GM18867 (cell line): Measurements from ENCODE around the gene MED20.

Experiments used
- ATAC-seq: cut with Tn5 transposase; IDR thresholded peaks from one replicate; pipeline ENCODE4 v1.9.1; 2021; ENCODE audit warnings: mild to moderate bottlenecking, moderate library complexity; ENCODE audit not compliant: unreplicated experiment

Gene MED20

DNA sequence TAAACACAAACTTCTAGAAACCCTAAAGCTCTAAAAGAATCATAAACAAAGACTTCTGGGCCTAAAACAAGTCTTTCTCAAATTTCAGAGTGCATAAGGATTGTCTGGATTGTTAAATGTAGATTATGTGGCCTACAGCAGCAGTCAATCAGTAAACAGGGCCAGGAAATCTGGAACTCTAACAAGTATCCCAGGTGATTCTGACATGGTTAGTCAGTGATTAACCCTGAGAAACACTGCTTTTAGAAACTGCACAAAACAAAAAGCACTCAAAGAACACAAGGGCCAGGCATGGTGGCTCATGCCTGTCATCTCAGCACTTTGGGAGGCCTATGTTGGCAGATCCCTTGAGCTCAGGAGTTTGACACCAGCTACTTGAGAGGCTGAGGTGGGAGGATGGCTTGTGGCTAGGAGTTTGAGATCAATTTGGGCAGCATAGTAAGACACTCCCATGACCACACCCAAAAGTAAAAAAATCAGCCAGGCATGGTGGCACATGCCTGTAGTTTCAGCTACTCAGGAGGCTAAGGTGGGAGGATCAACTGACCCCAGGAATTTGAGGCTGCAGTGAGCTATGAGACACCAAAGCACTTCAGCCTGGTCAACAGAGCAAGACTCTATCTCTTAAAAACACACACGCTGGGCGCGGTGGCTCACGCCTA lies 5.9 kb downstream of the MED20 start:
- no peak for ATAC-seq

- ATAC-seq: no peak
These were observed 6.6 kb downstream of the MED20 start for GRCh38 chr6:41914343-41914742.

DNA sequence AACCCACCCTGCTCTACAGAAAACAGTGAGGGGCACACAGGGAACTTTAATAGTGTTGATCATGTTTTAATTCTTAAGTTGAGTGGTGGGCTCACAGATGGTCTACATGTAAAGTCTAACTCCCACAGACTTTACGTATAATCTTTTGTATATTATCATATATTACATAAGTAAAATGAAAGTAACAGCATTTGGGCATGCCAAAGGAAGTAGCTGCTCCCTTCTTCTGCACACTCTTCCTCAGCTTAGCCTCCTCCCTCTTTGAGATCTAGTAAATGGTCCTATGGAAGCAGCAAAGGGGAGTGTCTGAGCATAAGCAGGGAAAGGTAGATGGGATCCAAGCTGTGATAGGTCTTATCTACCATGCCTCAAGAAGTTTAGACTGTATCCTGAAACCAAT lies 11.2 kb downstream of the MED20 start:
- ATAC-seq: no peak

- ATAC-seq: no peak
These were observed 18.9 kb downstream of the MED20 start for GRCh38 chr6:41901882-41902519.

- ATAC-seq: no peak
These were observed 20.1 kb downstream of the MED20 start for GRCh38 chr6:41900861-41901260.

DNA sequence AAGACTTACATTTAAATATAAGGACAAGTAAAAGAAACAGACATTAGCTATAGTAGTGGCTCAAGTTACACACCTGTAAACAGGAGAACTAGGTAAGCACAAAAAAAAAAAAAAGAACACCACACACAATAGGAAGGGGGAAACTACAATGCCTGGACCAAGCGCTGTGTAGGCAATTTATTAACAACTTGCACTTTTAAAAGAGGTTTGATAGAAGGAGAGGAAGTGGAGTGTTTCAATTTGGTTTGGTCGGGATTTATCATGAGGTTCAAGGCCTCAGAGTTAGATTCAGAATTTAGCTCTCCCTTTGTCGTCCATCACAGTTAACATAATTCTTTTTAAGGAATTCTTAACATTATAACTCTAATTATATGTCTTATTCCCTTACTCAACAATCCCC lies 24.7 kb downstream of the MED20 start:
- no peak for ATAC-seq

- peak; percentile 77 for ATAC-seq
These were observed 25.4 kb downstream of the MED20 start, which contains the start of gene USP49 for GRCh38 chr6:41895300-41896233. USP49 (minus strand) TSS chr6:41895375; CDS start chr6:41806983, 88,392 bp downstream.

DNA sequence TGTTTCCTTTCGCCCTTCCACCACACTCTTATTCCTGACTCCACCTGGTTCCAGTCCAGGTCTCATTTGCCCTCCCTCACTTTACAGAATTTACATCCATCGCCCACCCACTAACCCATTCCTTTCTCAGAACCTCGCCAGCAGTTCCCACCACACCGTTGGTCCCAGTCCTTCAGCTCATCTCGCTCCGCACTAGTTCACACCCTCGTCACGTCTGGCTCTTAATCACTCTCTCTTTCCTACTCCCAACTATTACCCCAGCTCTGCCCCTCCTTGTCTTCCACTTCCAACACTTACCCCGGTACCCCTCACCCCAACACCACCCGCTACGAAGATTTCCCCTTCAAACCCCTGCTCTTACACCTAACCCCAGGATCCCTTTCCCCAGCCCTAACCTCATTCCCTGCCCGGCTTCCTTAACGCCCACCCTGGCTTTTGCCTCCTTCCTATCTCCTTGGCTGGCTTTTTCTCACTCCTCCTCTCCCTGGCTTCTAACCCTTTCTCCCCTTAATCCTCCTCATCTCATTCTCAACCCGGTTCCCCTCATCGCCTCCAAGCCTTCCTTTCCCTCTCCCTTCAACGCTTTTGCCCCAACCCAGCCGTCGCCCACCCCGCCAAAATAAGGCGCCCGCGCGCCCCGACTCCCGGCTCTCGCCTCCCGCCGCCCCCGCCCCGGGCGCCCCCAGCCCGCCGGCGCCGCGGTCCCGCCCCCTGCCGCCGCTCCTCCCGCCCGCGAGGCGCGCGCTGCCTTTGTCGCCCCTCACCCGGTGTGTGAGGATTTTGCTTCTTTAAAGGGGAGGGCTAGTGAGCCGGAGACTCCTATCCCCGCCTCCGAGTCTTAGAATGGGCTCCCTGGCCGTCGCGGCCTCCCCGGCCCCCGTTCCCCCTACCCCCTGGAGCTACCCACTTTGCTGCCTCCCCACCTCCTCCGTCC lies 26.3 kb downstream of the MED20 start:
- ATAC-seq: peak; percentile 31

- no peak for ATAC-seq
These were observed 27.9 kb downstream of the MED20 start for GRCh38 chr6:41892921-41893564.

DNA sequence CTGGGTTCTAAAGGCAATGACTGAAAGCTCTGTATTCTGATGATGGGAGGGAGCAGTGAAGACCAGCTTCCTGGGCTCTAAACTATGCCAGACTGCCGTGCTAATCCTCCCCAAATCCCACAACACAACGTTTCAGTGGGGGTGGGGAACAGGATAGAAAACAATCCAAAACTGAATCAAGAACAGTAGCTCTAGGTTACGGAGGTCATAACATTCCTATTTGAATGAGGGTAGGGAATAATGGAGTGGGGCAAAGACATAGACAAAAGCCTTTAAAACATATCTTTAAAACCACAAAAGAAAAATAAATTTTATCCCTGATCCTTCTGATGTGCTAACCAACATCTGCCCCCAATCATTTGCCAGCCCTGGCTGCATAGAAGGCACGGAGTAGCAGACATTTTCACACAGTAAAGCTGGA lies 33.6 kb downstream of the MED20 start:
- no peak for ATAC-seq

DNA sequence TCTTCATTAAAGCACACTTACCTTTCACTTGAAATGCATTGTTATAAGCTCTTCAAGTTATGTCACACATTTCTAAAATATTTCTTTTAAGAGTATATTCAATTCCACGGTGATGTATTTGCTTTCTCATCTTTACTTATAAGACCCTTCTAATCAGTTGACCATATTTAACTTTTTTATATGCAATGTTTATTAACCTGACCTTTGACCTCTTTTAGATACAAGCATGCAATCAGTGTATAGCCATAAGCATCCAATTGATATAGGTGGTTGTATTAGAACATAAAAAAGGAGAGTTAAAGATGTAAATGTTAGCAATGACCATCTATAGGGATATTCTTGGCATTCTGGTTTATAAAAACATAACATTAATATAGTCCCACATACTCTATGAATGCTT lies 35.0 kb downstream of the MED20 start:
- no peak for ATAC-seq

GRCh38 chr6:41884957-41885356 lies 36.0 kb downstream of the MED20 start:
- ATAC-seq: no peak

DNA sequence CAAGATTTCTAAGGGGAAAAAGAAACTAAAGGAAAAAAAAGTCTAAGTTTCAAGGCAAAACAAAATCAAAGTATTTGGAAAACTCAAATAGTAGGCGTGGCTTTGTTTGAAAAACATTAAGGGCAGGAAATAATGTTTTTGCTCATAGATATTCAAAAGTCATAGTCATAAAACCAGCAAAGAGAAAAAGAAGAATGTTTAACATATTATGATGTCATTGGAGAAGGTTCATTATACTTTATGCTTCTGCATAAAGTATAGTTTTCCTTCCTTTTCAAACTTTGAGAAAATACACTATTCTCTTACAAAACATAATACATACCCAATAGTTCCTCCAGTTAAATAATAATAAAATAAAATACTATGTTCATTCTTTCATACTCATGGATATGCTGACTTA lies 39.4 kb downstream of the MED20 start:
- no peak for ATAC-seq

DNA sequence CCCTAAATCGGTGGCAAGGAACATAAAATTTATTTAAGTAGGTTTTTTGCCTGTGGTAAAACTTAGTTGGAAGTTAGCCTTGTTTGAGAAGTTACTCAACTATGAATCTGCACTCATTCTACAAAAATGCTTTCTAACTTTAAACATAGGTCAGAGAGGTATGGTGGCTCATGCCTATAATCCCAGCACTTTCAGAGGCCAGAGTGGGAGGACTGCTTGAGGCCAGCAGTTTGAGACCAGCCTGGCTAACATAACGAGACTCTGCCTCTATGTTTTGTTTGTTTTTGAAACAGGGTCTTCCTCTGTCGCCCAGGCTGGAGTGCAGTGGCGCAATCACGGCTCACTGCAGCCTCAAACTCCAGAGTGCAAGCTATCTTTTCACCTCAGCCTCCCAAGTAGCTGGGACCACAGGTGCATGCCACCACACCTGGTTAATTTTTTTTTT lies 42.0 kb downstream of the MED20 start:
- ATAC-seq: no peak

DNA sequence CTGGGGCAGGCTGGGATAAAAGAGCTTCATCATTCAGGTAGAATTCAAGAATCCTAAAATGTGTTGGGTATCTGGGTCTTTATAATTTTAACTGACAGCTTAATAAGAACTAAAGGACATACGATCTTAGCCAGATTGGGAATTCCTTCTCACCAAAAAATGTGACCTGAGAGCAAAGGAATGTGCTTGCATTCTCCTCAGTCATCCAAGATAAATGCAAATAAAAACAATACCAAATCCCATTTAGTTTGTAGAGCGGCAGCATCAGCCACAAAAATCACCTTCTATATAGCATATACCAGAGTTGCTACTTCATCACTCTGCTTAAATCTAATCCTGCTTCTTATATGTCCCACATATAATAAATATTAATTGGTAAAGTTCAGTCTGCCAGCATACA lies 42.7 kb downstream of the MED20 start:
- no peak for ATAC-seq

DNA sequence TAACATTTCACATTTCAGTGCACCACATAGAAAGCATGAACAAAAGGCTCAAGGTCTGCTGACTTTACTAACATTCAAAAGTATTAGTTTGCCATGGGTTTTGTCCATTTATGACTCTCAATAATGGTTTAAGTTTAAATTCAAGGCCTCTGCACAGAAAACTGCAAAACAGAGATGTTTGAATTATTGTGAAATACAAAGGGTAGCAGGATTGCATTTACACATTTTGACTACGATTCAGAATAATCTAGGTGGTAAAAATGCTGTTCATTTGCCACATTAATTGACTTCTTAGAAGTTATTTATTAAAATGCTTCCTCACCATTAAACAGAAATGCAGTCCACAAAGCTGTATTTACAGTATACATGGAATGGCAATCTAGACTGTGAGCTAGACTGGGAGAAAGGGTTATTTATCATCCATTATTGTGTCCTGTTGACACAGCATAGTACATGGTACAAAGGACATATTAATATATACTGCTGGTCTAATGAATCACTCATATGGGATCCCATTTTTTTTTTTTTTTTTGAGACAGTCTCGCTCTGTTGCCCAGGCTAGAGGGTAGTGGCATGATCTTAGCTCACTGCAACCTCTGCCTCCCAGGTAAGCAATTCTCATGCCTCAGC lies 43.8 kb downstream of the MED20 start:
- no peak for ATAC-seq

- ATAC-seq: no peak
These were observed 46.2 kb downstream of the MED20 start for GRCh38 chr6:41874741-41875140.

GRCh38 chr6:41872147-41872546 lies 48.8 kb downstream of the MED20 start:
- ATAC-seq: no peak

- no peak for ATAC-seq
These were observed 49.2 kb downstream of the MED20 start for GRCh38 chr6:41871691-41872090.

GRCh38 chr6:41859356-41859755 lies 61.6 kb downstream of the MED20 start:
- no peak for ATAC-seq
